Activated naive CD4-positive, alpha-beta T cell (primary cell): Measurements from ENCODE around the gene ST6GALNAC5.

ENCODE experiments used
- DNase-seq, 4 experiments: peaks; one replicate each; lab custom pipeline; 2025; lab: John Stamatoyannopoulos, UW

ST6GALNAC5 gene

GRCh38 chr1:77012066-77012465 lies 144.8 kb downstream of the ST6GALNAC5 start:
- DNase-seq, result no peak

- DNase-seq, result no peak
Measured at GRCh38 chr1:77014073-77014788, 147.0 kb downstream of the ST6GALNAC5 start.

GRCh38 chr1:77015748-77016341 lies 148.6 kb downstream of the ST6GALNAC5 start:
- DNase-seq, result no peak

GRCh38 chr1:77016386-77016985 lies 149.2 kb downstream of the ST6GALNAC5 start:
- DNase-seq, result no peak

GRCh38 chr1:77018311-77018710 lies 151.0 kb downstream of the ST6GALNAC5 start:
- DNase-seq, result no peak

- DNase-seq, result no peak
Measured at GRCh38 chr1:77018761-77019160, 151.5 kb downstream of the ST6GALNAC5 start.

- DNase-seq, result no peak
Measured at GRCh38 chr1:77021732-77022131, 154.5 kb downstream of the ST6GALNAC5 start.

GRCh38 chr1:77024500-77024899 lies 157.2 kb downstream of the ST6GALNAC5 start:
- DNase-seq, result no peak

GRCh38 chr1:77025599-77025998 lies 158.3 kb downstream of the ST6GALNAC5 start:
- DNase-seq, result no peak

- DNase-seq, result no peak
Measured at GRCh38 chr1:77026135-77026534, 158.9 kb downstream of the ST6GALNAC5 start.

- DNase-seq, result no peak
Measured at GRCh38 chr1:77026640-77027039, 159.4 kb downstream of the ST6GALNAC5 start.

- no peak for DNase-seq
Measured at GRCh38 chr1:77027847-77028246, 160.6 kb downstream of the ST6GALNAC5 start.

GRCh38 chr1:77030401-77031105 lies 163.3 kb downstream of the ST6GALNAC5 start:
- DNase-seq, result no peak

- no peak for DNase-seq
Measured at GRCh38 chr1:77031106-77031662, 163.9 kb downstream of the ST6GALNAC5 start.

GRCh38 chr1:77036560-77036959 lies 169.3 kb downstream of the ST6GALNAC5 start:
- DNase-seq, result no peak

GRCh38 chr1:77037038-77037437 lies 169.8 kb downstream of the ST6GALNAC5 start:
- no peak for DNase-seq

GRCh38 chr1:77038000-77038399 lies 170.7 kb downstream of the ST6GALNAC5 start:
- DNase-seq, result no peak

GRCh38 chr1:77039111-77039510 lies 171.8 kb downstream of the ST6GALNAC5 start:
- DNase-seq, result no peak

- no peak for DNase-seq
Measured at GRCh38 chr1:77039739-77040138, 172.5 kb downstream of the ST6GALNAC5 start.

GRCh38 chr1:77040826-77041225 lies 173.5 kb downstream of the ST6GALNAC5 start:
- no peak for DNase-seq

- DNase-seq, result no peak
Measured at GRCh38 chr1:77044133-77044849, 177.0 kb downstream of the ST6GALNAC5 start.

GRCh38 chr1:77047575-77047974 lies 180.3 kb downstream of the ST6GALNAC5 start:
- DNase-seq, result no peak
